T-helper 2 cell treated with Interferon-gamma antibody and Interleukin-4, amounts not matched to agents 5 μg/mL and 100 μg/mL, for 36 hours (primary cell): ENCODE results near the gene ZNF319.

Experiments
- DNase-seq: peaks from one replicate; pipeline ENCODE4 v3.0.0; 2021; ENCODE audit warnings: low spot score
- H3K27ac Mint-ChIP-seq: one replicate; pipeline ENCODE4 v1.8.0; 2021; ENCODE audit warnings: mild to moderate bottlenecking, mixed read lengths
- H3K27me3 Mint-ChIP-seq: one replicate; pipeline ENCODE4 v1.8.0; 2021; ENCODE audit warnings: low read depth, mixed read lengths
- H3K36me3 Mint-ChIP-seq: one replicate; pipeline ENCODE4 v1.8.0; 2021; ENCODE audit warnings: low read depth, mixed read lengths
- H3K4me1 Mint-ChIP-seq: one replicate; pipeline ENCODE4 v1.8.0; 2021; ENCODE audit warnings: low read depth, mixed read lengths
- H3K4me3 Mint-ChIP-seq: one replicate; pipeline ENCODE4 v1.8.0; 2022; ENCODE audit warnings: mild to moderate bottlenecking, moderate library complexity, mixed read lengths
- H3K9me3 Mint-ChIP-seq: one replicate; pipeline ENCODE4 v1.8.0; 2021; ENCODE audit warnings: mixed read lengths

Gene ZNF319

DNA sequence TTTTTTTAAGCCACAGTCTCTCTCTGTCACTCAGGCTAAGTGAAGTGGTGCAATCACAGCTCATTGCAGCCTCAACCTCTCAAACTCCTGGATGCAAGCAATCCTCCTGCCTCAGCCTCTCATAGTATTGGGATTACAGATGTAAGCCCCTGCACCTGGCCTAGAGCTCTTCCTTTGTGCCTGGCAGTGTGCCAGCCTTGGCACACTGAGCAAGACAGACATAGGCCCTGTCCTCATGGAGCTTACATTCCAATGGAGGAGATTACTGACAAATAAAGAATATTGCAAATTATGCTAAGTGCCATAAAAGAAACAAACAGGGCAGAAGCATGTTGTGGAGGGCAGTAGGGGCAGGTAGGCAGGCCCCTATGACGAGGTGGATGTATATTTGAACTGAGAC lies 28.6 kb downstream of the ZNF319 start:
- no peaks in the 10 kb centered on the region for H3K4me1 Mint-ChIP-seq
- no peaks in the 10 kb centered on the region for H3K9me3 Mint-ChIP-seq
- no peak overlapping the region for H3K4me3 Mint-ChIP-seq
- DNase-seq, result no peak
- H3K27ac Mint-ChIP-seq, result no peak overlapping the region
- no peaks in the 10 kb centered on the region for H3K27me3 Mint-ChIP-seq
- H3K36me3 Mint-ChIP-seq, result no peaks in the 10 kb centered on the region

GRCh38 chr16:57970970-57971369 lies 29.5 kb downstream of the ZNF319 start, which contains the start of gene CNGB1:
CNGB1 (minus strand) TSS chr16:57971128; CDS start chr16:57967286, 3,842 bp downstream.
- no peak for DNase-seq
- Mint-ChIP-seq H3K4me1 (no peaks in the 10 kb centered on the region), H3K36me3 (no peaks in the 10 kb centered on the region), H3K9me3 (no peaks in the 10 kb centered on the region), H3K4me3 (no peak within 1 kb of the TSS), H3K27ac (no peak within 1 kb of the TSS), H3K27me3 (no peaks in the 10 kb centered on the region)

- Mint-ChIP-seq H3K36me3 (no peaks in the 10 kb centered on the region), H3K27me3 (no peaks in the 10 kb centered on the region), H3K4me3 (no peak overlapping the region), H3K4me1 (no peaks in the 10 kb centered on the region), H3K9me3 (no peaks in the 10 kb centered on the region), H3K27ac (no peak overlapping the region)
- no peak for DNase-seq
Observed at GRCh38 chr16:57970319-57970718, 30.2 kb downstream of the ZNF319 start.

- Mint-ChIP-seq H3K36me3 (no peaks in the 10 kb centered on the region), H3K27me3 (no peaks in the 10 kb centered on the region), H3K9me3 (no peaks in the 10 kb centered on the region), H3K27ac (no peak overlapping the region), H3K4me3 (no peak overlapping the region), H3K4me1 (no peaks in the 10 kb centered on the region)
- DNase-seq, result no peak
Observed at GRCh38 chr16:57969451-57970123, 30.9 kb downstream of the ZNF319 start.

DNA sequence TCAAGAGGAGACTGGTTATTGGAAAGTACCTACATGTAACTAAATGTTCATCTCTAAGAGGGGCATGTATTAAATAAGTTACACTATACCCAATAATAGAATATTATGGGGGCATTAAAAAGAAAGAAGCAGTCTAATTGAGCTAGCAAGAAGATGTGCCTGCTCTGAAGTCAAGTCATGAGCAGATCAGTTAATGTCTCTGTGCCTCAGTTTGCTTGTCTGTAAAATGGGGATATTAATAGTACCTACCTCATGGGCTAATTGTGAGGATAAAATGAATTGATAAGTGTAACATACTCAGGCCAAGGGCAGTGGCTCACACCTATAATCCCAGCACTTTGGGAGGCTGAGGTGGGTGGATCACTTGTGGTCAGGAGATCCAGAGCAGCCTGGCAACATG lies 32.6 kb downstream of the ZNF319 start:
- no peak overlapping the region for H3K4me3 Mint-ChIP-seq
- H3K27me3 Mint-ChIP-seq, result no peaks in the 10 kb centered on the region
- no peaks in the 10 kb centered on the region for H3K36me3 Mint-ChIP-seq
- no peaks in the 10 kb centered on the region for H3K4me1 Mint-ChIP-seq
- no peak overlapping the region for H3K27ac Mint-ChIP-seq
- no peak for DNase-seq
- H3K9me3 Mint-ChIP-seq, result no peaks in the 10 kb centered on the region

- Mint-ChIP-seq H3K36me3 (no peaks in the 10 kb centered on the region), H3K9me3 (no peaks in the 10 kb centered on the region), H3K27me3 (no peaks in the 10 kb centered on the region), H3K4me3 (no peak overlapping the region), H3K27ac (no peak overlapping the region), H3K4me1 (no peaks in the 10 kb centered on the region)
- DNase-seq, result no peak
Observed at GRCh38 chr16:57966986-57967385, 33.5 kb downstream of the ZNF319 start.

GRCh38 chr16:57966204-57966771 lies 34.2 kb downstream of the ZNF319 start:
- no peak overlapping the region for H3K27ac Mint-ChIP-seq
- H3K9me3 Mint-ChIP-seq, result no peaks in the 10 kb centered on the region
- H3K4me3 Mint-ChIP-seq, result no peak overlapping the region
- H3K36me3 Mint-ChIP-seq, result no peaks in the 10 kb centered on the region
- H3K4me1 Mint-ChIP-seq, result no peaks in the 10 kb centered on the region
- no peak for DNase-seq
- H3K27me3 Mint-ChIP-seq, result no peaks in the 10 kb centered on the region

GRCh38 chr16:57964157-57964700 lies 36.2 kb downstream of the ZNF319 start:
- Mint-ChIP-seq H3K9me3 (no peaks in the 10 kb centered on the region), H3K4me3 (no peak overlapping the region), H3K4me1 (no peaks in the 10 kb centered on the region), H3K27me3 (no peaks in the 10 kb centered on the region), H3K27ac (no peak overlapping the region), H3K36me3 (no peaks in the 10 kb centered on the region)
- DNase-seq, result no peak

DNA sequence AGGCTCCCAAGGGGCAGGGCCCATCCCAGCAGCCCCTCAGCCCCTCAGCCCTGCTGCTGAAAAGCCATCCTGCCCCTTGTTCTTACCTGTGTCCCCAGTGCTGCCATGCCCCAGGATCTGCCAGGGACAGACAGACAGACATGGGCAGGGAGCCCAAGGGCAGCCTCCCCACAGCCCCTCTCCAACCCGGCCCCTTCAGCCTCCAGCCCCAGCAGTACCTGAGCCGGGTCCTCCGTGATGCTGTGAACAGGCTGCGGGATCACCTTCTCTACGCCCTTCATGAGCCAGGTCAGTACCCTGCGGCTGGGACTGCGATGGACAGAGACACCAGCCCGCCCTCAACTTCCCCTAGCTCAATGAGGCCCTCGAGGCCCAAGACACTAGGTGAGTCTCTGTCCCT lies 37.7 kb downstream of the ZNF319 start:
- no peak for DNase-seq
- H3K4me1 Mint-ChIP-seq, result no peaks in the 10 kb centered on the region
- no peaks in the 10 kb centered on the region for H3K27me3 Mint-ChIP-seq
- no peaks in the 10 kb centered on the region for H3K36me3 Mint-ChIP-seq
- H3K9me3 Mint-ChIP-seq, result no peaks in the 10 kb centered on the region
- no peak overlapping the region for H3K4me3 Mint-ChIP-seq
- H3K27ac Mint-ChIP-seq, result no peak overlapping the region

GRCh38 chr16:57962046-57962445 lies 38.4 kb downstream of the ZNF319 start:
- DNase-seq, result no peak
- Mint-ChIP-seq H3K27ac (no peak overlapping the region), H3K36me3 (no peaks in the 10 kb centered on the region), H3K4me1 (no peaks in the 10 kb centered on the region), H3K4me3 (no peak overlapping the region), H3K27me3 (no peaks in the 10 kb centered on the region), H3K9me3 (no peaks in the 10 kb centered on the region)

- Mint-ChIP-seq H3K4me3 (no peak overlapping the region), H3K9me3 (no peaks in the 10 kb centered on the region), H3K36me3 (no peaks in the 10 kb centered on the region), H3K27ac (no peak overlapping the region), H3K27me3 (no peaks in the 10 kb centered on the region), H3K4me1 (no peaks in the 10 kb centered on the region)
- no peak for DNase-seq
Observed at GRCh38 chr16:57961538-57961937, 38.9 kb downstream of the ZNF319 start.

GRCh38 chr16:57960826-57961472 lies 39.5 kb downstream of the ZNF319 start:
- Mint-ChIP-seq H3K4me3 (no peak overlapping the region), H3K27ac (no peak overlapping the region), H3K9me3 (no peaks in the 10 kb centered on the region), H3K4me1 (no peaks in the 10 kb centered on the region), H3K36me3 (no peaks in the 10 kb centered on the region), H3K27me3 (no peaks in the 10 kb centered on the region)
- DNase-seq, result no peak

- no peaks in the 10 kb centered on the region for H3K36me3 Mint-ChIP-seq
- H3K4me1 Mint-ChIP-seq, result no peaks in the 10 kb centered on the region
- DNase-seq, result no peak
- H3K9me3 Mint-ChIP-seq, result no peaks in the 10 kb centered on the region
- no peak overlapping the region for H3K4me3 Mint-ChIP-seq
- H3K27ac Mint-ChIP-seq, result no peak overlapping the region
- H3K27me3 Mint-ChIP-seq, result no peaks in the 10 kb centered on the region
Observed at GRCh38 chr16:57960310-57960709, 40.2 kb downstream of the ZNF319 start.

- Mint-ChIP-seq H3K36me3 (no peaks in the 10 kb centered on the region), H3K27me3 (no peaks in the 10 kb centered on the region), H3K4me1 (no peaks in the 10 kb centered on the region), H3K9me3 (no peaks in the 10 kb centered on the region), H3K27ac (no peak overlapping the region), H3K4me3 (no peak overlapping the region)
- DNase-seq, result no peak
Observed at GRCh38 chr16:57959804-57960203, 40.7 kb downstream of the ZNF319 start.
